VCaP (cell line): ENCODE data around the gene ST8SIA1.

Source experiments
- H3K27ac ChIP-seq: fragments of 450-650 bp; 2 replicates; pipeline ENCODE4 v1.5.1; 2017
- TF ChIP-seq, protein P1 (sequence below): fragments of 450-650 bp; conservative IDR thresholded peaks from 2 replicates; pipeline ENCODE4 v1.5.1; 2017; ENCODE audit warnings: mild to moderate bottlenecking, moderate library complexity

The ST8SIA1 gene

DNA sequence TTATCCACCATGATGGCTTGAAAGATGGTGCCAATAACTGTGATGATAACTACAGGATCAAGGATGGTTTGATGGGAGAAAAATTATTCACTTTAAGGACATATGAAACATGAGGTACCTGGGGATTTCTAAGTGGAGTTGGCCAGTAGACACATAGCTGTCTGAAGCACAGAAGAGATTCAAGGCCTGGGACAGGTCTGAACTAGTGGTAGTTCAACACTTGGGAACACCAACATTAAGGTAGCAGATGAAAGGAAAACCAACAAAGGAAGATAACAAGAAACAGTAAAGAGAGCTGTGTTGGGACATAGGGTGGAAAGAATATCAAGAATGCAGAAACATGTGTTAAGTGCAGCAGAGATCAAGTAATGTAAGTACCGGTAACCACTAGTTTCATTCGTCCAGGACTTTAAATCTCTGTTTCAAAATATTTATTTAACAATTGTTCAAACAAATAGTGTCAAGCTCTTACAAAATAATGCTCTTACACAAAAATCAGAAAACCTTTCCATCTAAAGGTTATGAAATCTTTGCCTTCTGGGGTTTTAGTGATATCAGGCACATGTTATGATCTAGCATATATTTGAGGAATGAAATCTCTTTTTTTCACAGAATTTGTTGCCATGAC is 104.7 kb downstream of the ST8SIA1 start:
- H3K27ac ChIP-seq = no peak overlapping the region
- TF ChIP-seq, protein P1, sequence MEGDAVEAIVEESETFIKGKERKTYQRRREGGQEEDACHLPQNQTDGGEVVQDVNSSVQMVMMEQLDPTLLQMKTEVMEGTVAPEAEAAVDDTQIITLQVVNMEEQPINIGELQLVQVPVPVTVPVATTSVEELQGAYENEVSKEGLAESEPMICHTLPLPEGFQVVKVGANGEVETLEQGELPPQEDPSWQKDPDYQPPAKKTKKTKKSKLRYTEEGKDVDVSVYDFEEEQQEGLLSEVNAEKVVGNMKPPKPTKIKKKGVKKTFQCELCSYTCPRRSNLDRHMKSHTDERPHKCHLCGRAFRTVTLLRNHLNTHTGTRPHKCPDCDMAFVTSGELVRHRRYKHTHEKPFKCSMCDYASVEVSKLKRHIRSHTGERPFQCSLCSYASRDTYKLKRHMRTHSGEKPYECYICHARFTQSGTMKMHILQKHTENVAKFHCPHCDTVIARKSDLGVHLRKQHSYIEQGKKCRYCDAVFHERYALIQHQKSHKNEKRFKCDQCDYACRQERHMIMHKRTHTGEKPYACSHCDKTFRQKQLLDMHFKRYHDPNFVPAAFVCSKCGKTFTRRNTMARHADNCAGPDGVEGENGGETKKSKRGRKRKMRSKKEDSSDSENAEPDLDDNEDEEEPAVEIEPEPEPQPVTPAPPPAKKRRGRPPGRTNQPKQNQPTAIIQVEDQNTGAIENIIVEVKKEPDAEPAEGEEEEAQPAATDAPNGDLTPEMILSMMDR = no peak

DNA sequence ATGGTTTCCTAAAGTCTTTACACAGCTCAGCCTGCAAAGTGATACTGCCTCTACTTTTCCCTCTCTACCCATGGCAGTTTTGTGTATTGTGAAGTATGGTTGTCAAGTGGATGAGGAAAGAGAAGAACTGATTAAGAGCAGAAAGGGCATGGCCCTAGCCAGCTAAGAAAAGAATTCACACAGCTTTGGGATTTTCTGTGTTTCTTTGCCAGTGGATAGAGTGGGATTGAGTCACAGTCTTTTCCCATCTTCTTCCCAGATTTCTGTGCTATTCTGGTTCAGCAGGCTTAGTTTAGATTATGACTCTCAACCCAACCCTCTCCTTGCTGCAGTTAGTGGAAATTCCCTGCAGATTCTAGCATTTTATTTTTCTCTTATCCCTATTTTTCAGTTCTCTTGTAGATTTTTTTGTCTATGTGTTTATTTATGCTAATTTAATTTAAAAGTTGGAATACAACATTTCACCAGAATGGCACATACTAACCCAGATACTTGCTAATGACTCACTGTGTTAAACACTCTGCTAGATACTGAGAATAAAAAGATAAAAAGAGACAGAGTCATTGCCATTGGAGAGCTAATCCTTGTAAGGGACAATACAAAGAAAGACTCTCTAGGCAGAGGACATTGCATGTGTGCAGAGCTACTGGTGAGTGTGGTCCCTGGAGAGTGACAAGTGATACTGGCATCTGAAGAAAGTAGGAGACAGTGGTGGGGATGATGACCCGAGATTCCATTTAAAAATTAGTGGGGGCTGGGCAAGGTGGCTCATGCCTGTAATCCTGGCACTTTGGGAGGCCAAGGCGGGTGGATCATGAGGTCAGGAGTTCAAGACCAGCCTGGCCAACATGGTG is 106.3 kb downstream of the ST8SIA1 start:
- H3K27ac ChIP-seq = no peak overlapping the region
- TF ChIP-seq, protein P1 = no peak

DNA sequence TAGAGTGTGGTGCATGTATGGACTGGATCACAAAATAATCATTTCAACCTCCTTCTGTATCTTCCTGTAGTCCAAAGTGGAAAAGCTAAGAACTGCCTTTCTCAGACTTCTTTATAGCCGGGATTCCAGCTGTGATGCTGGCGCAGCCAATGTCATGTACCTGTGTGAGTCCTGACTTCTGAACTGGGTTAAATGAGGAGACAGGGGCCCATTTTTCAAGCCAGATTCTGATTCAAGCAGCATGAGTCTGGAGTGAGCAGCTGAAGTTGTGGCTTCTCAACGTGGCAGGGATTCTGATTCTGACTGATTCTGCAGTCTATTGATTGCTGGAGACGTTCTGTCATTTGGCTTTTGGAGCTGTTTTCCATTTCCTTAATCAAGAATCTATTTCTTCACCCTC is 111.2 kb downstream of the ST8SIA1 start:
- TF ChIP-seq, protein P1 = no peak
- no peak overlapping the region for H3K27ac ChIP-seq

DNA sequence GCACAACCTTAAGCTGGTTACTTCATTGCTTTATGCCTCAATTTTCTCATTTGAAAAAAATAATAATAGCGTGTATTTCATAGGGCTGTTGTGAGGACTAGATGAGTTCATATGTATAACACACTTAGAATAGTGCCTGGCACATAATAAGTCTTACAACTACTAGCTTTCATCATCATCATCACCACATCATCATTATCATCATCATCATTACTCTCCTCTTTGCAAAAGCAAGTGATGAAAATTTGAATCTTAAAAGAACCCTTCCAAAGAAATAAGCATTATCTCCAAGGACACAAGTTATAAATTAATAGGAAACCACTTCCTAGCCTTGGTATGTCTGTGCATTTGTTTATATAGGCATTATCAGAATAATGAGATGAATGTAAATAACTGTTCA is 117.0 kb downstream of the ST8SIA1 start:
- H3K27ac ChIP-seq = no peak overlapping the region
- TF ChIP-seq, protein P1 = no peak

DNA sequence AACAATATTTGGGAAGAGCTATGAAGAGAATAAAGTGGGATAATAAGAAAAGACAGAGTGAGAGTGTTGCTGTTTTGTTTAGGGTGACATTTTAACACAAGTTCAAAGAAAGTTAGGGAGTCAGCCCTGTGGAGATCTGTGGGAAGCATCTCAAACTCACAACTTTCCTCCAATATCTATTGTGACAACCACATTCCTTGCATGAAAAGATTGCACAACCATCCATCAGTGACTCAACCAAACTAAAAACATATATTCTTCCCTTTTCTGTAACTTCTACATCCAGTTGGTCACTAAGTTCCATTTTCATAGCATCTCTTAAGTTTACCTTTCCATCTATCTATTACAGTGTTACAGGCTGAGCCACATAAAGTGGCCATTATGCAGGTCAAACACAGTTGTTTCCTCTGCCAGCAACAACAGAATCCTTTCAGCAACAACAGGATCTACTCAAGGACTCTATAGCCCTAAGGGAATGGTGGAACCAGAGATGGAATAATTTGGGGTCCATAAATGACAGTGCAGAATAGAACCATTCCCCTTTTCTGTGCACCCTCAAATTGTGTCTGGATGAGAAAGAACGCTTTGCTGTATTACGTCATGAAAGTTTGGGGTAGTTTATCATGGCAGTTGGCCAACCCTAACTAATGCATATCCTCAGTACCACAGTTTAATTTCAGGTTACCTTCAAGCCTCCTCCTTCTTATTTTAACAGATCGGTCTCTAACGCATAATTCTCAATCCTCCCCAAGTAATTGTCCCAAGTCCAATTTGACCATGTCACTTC is 118.8 kb downstream of the ST8SIA1 start:
- H3K27ac ChIP-seq = no peak overlapping the region
- TF ChIP-seq, protein P1 = no peak

DNA sequence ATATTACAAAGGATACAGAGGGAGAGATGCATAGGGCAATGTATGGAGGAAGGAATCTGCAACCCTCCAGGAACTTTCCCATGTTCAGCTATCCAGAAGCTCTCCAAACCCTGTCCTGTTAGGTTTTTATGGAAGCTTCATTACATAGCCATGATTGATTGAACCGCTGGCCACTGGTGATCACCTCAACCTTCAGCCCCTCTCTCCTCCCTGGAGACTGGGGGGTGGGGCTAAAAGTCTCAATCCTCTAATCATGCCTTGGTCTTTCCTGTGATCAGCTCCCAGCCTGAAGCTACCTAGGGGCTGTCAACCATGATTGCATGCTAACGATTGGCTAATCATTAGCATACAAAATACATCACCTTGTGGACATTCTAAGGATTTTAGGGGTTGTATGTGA is 123.4 kb downstream of the ST8SIA1 start:
- TF ChIP-seq, protein P1 = no peak
- no peak overlapping the region for H3K27ac ChIP-seq

DNA sequence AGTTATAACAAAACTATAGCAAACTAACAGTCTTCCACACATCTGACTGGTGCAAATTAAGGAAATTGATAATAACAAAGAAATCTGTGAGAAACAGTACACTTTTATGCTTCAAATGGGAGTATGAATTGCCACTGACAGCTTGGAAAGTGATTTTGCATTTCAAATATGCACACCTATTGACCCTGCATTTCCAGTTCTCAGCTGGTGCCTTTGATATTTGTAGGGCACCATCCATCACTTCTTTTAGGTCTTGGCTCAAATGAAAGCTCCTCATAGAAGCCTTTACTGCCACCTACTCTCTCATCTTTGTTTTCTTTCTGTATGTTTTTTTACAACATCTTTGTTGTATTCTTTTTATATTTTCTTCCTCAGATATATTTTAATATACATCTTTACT is 125.1 kb downstream of the ST8SIA1 start:
- TF ChIP-seq, protein P1 = no peak
- H3K27ac ChIP-seq = no peak overlapping the region
